H1 (cell line): ENCODE measurements around the gene SMIM1. TPM values are rescaled to one million over a fixed set of nuclear protein-coding genes. Genes with fewer than 3 reads are reported as not detected.

Source experiments
- BCL11A ChIP-seq, 2 experiments: IDR thresholded peaks; one replicate each; pipeline ENCODE4 v1.6.1; 2011; ENCODE audit warnings: low read depth in 2 of 2, low read length in 2 of 2, mild to moderate bottlenecking in 2 of 2
- CHD2 ChIP-seq: IDR thresholded peaks from 2 replicates; pipeline ENCODE4 v1.6.1; 2012; ENCODE audit warnings: low read length, improper control_type of control experiment
- CTBP2 ChIP-seq: IDR thresholded peaks from 2 replicates; pipeline ENCODE4 v1.7.0; 2011; ENCODE audit warnings: borderline replicate concordance, mild to moderate bottlenecking, moderate library complexity, mixed read lengths, low read length; ENCODE audit not compliant: insufficient read depth, insufficient read length
- EGR1 ChIP-seq: IDR thresholded peaks from 2 replicates; pipeline ENCODE4 v1.6.1; 2011; ENCODE audit warnings: low read depth, low read length, borderline replicate concordance
- EP300 ChIP-seq, 2 experiments: IDR thresholded peaks; 1 replicate in 1 of 2; 2 replicates in 1 of 2; pipeline ENCODE4 v1.6.1; 2011 to 2012; ENCODE audit warnings: low read depth in 2 of 2, low read length in 2 of 2, mild to moderate bottlenecking in 2 of 2, borderline replicate concordance in 1 of 2, inconsistent platforms in 1 of 2, moderate library complexity in 1 of 2
- GTF2F1 ChIP-seq: IDR thresholded peaks from 2 replicates; pipeline ENCODE4 v1.6.1; 2012; ENCODE audit warnings: low read depth, low read length, improper control_type of control experiment, borderline replicate concordance
- KDM5A ChIP-seq: fragments of 200-600 bp; IDR thresholded peaks from 2 replicates; pipeline ENCODE4 v1.7.1; 2012; ENCODE audit warnings: mild to moderate bottlenecking, low read length, inconsistent platforms, mixed read lengths
- MAFK ChIP-seq: IDR thresholded peaks from 2 replicates; pipeline ENCODE4 v1.6.1; 2012; ENCODE audit warnings: low read depth, mild to moderate bottlenecking, improper control_type of control experiment, low read length
- NRF1 ChIP-seq: IDR thresholded peaks from 2 replicates; pipeline ENCODE4 v1.6.1; 2011; ENCODE audit warnings: mild to moderate bottlenecking, low read depth, low read length, improper control_type of control experiment
- POU5F1 ChIP-seq: IDR thresholded peaks from 2 replicates; pipeline ENCODE4 v1.6.1; 2011; ENCODE audit warnings: low read depth, mild to moderate bottlenecking, low read length, moderate library complexity
- RNF2 ChIP-seq: fragments of 200-900, 300-1000 bp; sonication (generic); IDR thresholded peaks from 2 replicates; pipeline ENCODE4 v1.7.1; 2016; ENCODE audit warnings: borderline replicate concordance, low read depth, mild to moderate bottlenecking, antibody characterized with exemption, low read length; ENCODE audit not compliant: poor library complexity, severe bottlenecking; ENCODE audit errors: missing control alignments
- RXRA ChIP-seq: IDR thresholded peaks from 2 replicates; pipeline ENCODE4 v1.6.1; 2011; ENCODE audit warnings: low read depth, mild to moderate bottlenecking, low read length, moderate library complexity; ENCODE audit not compliant: insufficient read depth
- SAP30 ChIP-seq: fragments of 300-600 bp; sonication (generic); IDR thresholded peaks from 2 replicates; pipeline ENCODE4 v1.7.1; 2012; ENCODE audit warnings: low read length, moderate library complexity, mild to moderate bottlenecking, inconsistent platforms; ENCODE audit not compliant: insufficient read depth, insufficient replicate concordance
- SIN3A ChIP-seq, 2 experiments: IDR thresholded peaks in 1 of 2; conservative IDR thresholded peaks in 1 of 2; 2 replicates each; pipeline ENCODE4 v1.6.1; 2011 to 2012; ENCODE audit warnings: low read length in 2 of 2, improper control_type of control experiment in 1 of 2, low read depth in 1 of 2, mild to moderate bottlenecking in 1 of 2
- SIX5 ChIP-seq: IDR thresholded peaks from 2 replicates; pipeline ENCODE4 v1.6.1; 2011; ENCODE audit warnings: mild to moderate bottlenecking, low read depth, low read length
- SP1 ChIP-seq: IDR thresholded peaks from 2 replicates; pipeline ENCODE4 v1.6.1; 2011; ENCODE audit warnings: low read depth, low read length
- SP2 ChIP-seq: IDR thresholded peaks from 2 replicates; pipeline ENCODE4 v1.6.1; 2012; ENCODE audit warnings: mild to moderate bottlenecking, low read length, inconsistent platforms
- TCF12 ChIP-seq: IDR thresholded peaks from 2 replicates; pipeline ENCODE4 v1.6.1; 2011; ENCODE audit warnings: low read depth, mild to moderate bottlenecking, low read length
- YY1 ChIP-seq: IDR thresholded peaks from 2 replicates; pipeline ENCODE4 v1.6.1; 2011; ENCODE audit warnings: low read depth, mild to moderate bottlenecking, low read length
- polyA plus RNA-seq, 7 experiments: library from polyadenylated mRNA; depleted of rRNA in 3 of 7; stranded (reverse) in 5 of 7; unstranded in 2 of 7; fragments of >200 nt in 5 of 7; fragments of 200-250 nt in 2 of 7; gene quantifications; 1 replicate in 5 of 7; 2 replicates in 1 of 7; 4 replicates in 1 of 7; pipeline versions ENCODE4 v1.2.1 to v1.2.3, GENCODE V29; 2011 to 2013; ENCODE audit warnings: missing spikeins in 2 of 7, mixed read lengths in 2 of 7
- total RNA-seq: library from RNA; stranded (reverse); fragmentation: NEBNext Ultra II Directional; extraction: Animal tissue kit (Norgen Biotek cat#: 25700); gene quantifications from 2 replicates; pipeline ENCODE4 v1.2.1, GENCODE V29; 2021
- TF ChIP-seq, protein P1 (sequence below), 3 experiments: IDR thresholded peaks; 1 replicate in 2 of 3; 2 replicates in 1 of 3; pipeline versions ENCODE4 v1.5.1 to v1.6.1; 2011; ENCODE audit warnings: low read length in 3 of 3, mild to moderate bottlenecking in 3 of 3, inconsistent platforms in 2 of 3, low read depth in 1 of 3, moderate library complexity in 1 of 3; ENCODE audit not compliant: insufficient read depth in 1 of 3; ENCODE audit errors: control extremely low read depth in 1 of 3
- TF ChIP-seq, protein P2 (sequence below): IDR thresholded peaks from 2 replicates; pipeline ENCODE4 v1.6.1; 2011; ENCODE audit warnings: low read depth, mild to moderate bottlenecking, low read length; ENCODE audit not compliant: insufficient read depth

The SMIM1 gene
- total and polyA plus RNA-seq, 2 of the 8 experiments (the other 6 are each of a cell fraction or from before 2014, with no cell fraction given): 7.7 to 9.7 TPM

DNA sequence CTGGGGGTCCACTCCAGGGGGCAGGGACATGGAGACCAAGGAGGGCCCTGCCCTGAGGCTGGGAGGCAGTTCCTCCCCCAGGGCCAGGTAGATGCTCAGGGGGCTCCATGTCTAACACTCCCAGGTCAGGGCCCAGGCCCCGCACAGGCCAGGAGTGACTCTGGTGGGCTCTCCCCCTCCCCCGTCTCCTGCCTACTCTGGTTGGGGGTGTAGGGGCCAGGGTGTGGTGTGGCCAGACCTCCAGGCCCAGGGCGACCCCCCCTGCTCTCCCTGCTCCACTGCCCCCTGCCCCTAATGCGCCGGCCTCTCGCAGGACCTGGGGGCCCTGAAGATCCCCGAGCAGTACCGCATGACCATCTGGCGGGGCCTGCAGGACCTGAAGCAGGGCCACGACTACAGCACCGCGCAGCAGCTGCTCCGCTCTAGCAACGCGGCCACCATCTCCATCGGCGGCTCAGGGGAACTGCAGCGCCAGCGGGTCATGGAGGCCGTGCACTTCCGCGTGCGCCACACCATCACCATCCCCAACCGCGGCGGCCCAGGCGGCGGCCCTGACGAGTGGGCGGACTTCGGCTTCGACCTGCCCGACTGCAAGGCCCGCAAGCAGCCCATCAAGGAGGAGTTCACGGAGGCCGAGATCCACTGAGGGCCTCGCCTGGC is 40.0 kb upstream of the SMIM1 start (continued):
- TF ChIP-seq, protein P1, sequence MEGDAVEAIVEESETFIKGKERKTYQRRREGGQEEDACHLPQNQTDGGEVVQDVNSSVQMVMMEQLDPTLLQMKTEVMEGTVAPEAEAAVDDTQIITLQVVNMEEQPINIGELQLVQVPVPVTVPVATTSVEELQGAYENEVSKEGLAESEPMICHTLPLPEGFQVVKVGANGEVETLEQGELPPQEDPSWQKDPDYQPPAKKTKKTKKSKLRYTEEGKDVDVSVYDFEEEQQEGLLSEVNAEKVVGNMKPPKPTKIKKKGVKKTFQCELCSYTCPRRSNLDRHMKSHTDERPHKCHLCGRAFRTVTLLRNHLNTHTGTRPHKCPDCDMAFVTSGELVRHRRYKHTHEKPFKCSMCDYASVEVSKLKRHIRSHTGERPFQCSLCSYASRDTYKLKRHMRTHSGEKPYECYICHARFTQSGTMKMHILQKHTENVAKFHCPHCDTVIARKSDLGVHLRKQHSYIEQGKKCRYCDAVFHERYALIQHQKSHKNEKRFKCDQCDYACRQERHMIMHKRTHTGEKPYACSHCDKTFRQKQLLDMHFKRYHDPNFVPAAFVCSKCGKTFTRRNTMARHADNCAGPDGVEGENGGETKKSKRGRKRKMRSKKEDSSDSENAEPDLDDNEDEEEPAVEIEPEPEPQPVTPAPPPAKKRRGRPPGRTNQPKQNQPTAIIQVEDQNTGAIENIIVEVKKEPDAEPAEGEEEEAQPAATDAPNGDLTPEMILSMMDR (IDR thresholded peaks at IDR 0.05; ENCODE audit: control extremely low read depth in 1 of 3, insufficient read depth in 1 of 3, low read depth in 1 of 3, low read length in 3 of 3): peak in 2 of 3 experiments; percentile 17 to 27; a peak in 2 of 4 replicates
- TF ChIP-seq RNF2 (no peak), SIN3A (conservative IDR thresholded peaks at IDR 0.05 in 1 of 2, IDR thresholded peaks at IDR 0.05 in 1 of 2; ENCODE audit: low read depth in 1 of 2, low read length in 2 of 2) (peak in 1 of 2 experiments; percentile 69; a peak in 1 of 4 replicates), SP1 (no peak), TCF12 (no peak), MAFK (no peak), KDM5A (no peak), SP2 (no peak), CHD2 (0 out of 2 replicates have a peak, but pooled peaks have one; percentile 38), CTBP2 (no peak), RXRA (no peak), YY1 (0 out of 2 replicates have a peak, but pooled peaks have one; percentile 22), POU5F1 (no peak), GTF2F1 (no peak), EGR1 (peak; percentile 77; the same call in 1 of the 2 replicates), NRF1 (no peak), EP300 (IDR thresholded peaks at IDR 0.05; ENCODE audit: borderline replicate concordance in 1 of 2, low read depth in 2 of 2, low read length in 2 of 2) (no peak), SAP30 (no peak), BCL11A (IDR thresholded peaks at IDR 0.05; ENCODE audit: low read depth in 2 of 2, low read length in 2 of 2) (no peak), SIX5 (no peak)
- TF ChIP-seq, protein P2, sequence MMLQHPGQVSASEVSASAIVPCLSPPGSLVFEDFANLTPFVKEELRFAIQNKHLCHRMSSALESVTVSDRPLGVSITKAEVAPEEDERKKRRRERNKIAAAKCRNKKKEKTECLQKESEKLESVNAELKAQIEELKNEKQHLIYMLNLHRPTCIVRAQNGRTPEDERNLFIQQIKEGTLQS: no peak
